PFSK-1 (cell line): ENCODE measurements around the gene NCOR2.

ENCODE experiments used
- POLR2AphosphoS5 ChIP-seq: IDR thresholded peaks from 2 replicates; pipeline ENCODE4 v1.6.1; 2012; ENCODE audit warnings: low read depth, mild to moderate bottlenecking, control low read depth, low read length, moderate library complexity
- REST ChIP-seq, 2 experiments: IDR thresholded peaks; 2 replicates each; pipeline versions ENCODE4 v1.6.1 to v1.8.0; 2011 to 2012; ENCODE audit warnings: low read depth in 2 of 2, low read length in 2 of 2, control low read depth in 1 of 2, inconsistent platforms in 1 of 2, mild to moderate bottlenecking in 1 of 2, moderate library complexity in 1 of 2; ENCODE audit not compliant: insufficient read depth in 1 of 2
- TAF1 ChIP-seq: IDR thresholded peaks from 2 replicates; pipeline ENCODE4 v1.6.1; 2012; ENCODE audit warnings: low read length, control low read depth, borderline replicate concordance; ENCODE audit not compliant: insufficient read depth

GRCh38 chr12:124590447-124590846 lies 23.0 kb upstream of the NCOR2 start:
- TF ChIP-seq TAF1 (no peak), POLR2AphosphoS5 (no peak), REST (IDR thresholded peaks at IDR 0.05; ENCODE audit: insufficient read depth in 1 of 2, low read depth in 2 of 2, low read length in 2 of 2) (no peak)
